Fibroblast of lung (primary cell): ENCODE results near the gene TBCK. TPM values are rescaled to one million over a fixed set of nuclear protein-coding genes. Genes with fewer than 3 reads are reported as not detected.

Source experiments
- DNase-seq, 2 donors: peaks; one replicate each; pipeline versions ENCODE4 v3.0.0 to v3.0.0-alpha.2; 2010; ENCODE audit warnings: low read depth in 2 of 2
- H2AFZ ChIP-seq: 2 replicates; pipeline ENCODE4 v1.5.1; 2012; ENCODE audit warnings: low read length, control low read depth, inconsistent platforms
- H3K27ac ChIP-seq: 2 replicates; pipeline ENCODE4 v1.5.1; 2011; ENCODE audit warnings: low read length, control low read depth; ENCODE audit not compliant: insufficient read depth
- H3K27me3 ChIP-seq: 2 replicates; pipeline ENCODE4 v1.5.1; 2011; ENCODE audit warnings: mild to moderate bottlenecking, low read length; ENCODE audit not compliant: control insufficient read depth, insufficient read depth
- H3K36me3 ChIP-seq: 2 replicates; pipeline ENCODE4 v1.5.1; 2011; ENCODE audit warnings: low read length; ENCODE audit not compliant: control insufficient read depth, insufficient read depth
- H3K4me1 ChIP-seq: 2 replicates; pipeline ENCODE4 v1.5.1; 2011; ENCODE audit warnings: low read length; ENCODE audit not compliant: control insufficient read depth, insufficient read depth; ENCODE audit errors: extremely low read depth
- H3K4me2 ChIP-seq: 2 replicates; pipeline ENCODE4 v1.5.1; 2011; ENCODE audit warnings: low read length, control low read depth; ENCODE audit not compliant: insufficient read depth; ENCODE audit errors: extremely low read depth
- H3K4me3 ChIP-seq, 4 experiments: fragments of 200-600 bp in 1 of 4; sonication (generic) in 1 of 4; replicated peaks in 1 of 4; 2 replicates each; pipeline ENCODE4 v1.5.1; 2011 to 2016; ENCODE audit warnings: low read length in 4 of 4, low read depth in 3 of 4, mild to moderate bottlenecking in 3 of 4, control low read depth in 2 of 4, inconsistent platforms in 1 of 4, mixed read lengths in 1 of 4; ENCODE audit not compliant: insufficient read depth in 1 of 4; ENCODE audit errors: control extremely low read depth in 1 of 4
- H3K79me2 ChIP-seq: 2 replicates; pipeline ENCODE4 v1.5.1; 2012; ENCODE audit warnings: mild to moderate bottlenecking, low read length, inconsistent platforms; ENCODE audit not compliant: control insufficient read depth, insufficient read depth
- H3K9ac ChIP-seq: 2 replicates; pipeline ENCODE4 v1.5.1; 2011; ENCODE audit warnings: mild to moderate bottlenecking, low read length, control low read depth; ENCODE audit not compliant: insufficient read depth
- H3K9me3 ChIP-seq: 2 replicates; pipeline ENCODE4 v1.5.1; 2012; ENCODE audit warnings: low read depth, low read length; ENCODE audit not compliant: control insufficient read depth, insufficient read depth
- H4K20me1 ChIP-seq: 2 replicates; pipeline ENCODE4 v1.5.1; 2011; ENCODE audit warnings: low read length; ENCODE audit not compliant: control insufficient read depth, insufficient read depth; ENCODE audit errors: extremely low read depth
- EZH2 ChIP-seq: IDR thresholded peaks from 2 replicates; pipeline ENCODE4 v1.5.1; 2012; ENCODE audit warnings: low read length, control low read depth, mild to moderate bottlenecking; ENCODE audit errors: missing control alignments
- polyA plus RNA-seq, 2 donors: library from polyadenylated mRNA; depleted of rRNA in 1 of 2; stranded (reverse) in 1 of 2; unstranded in 1 of 2; fragments of >200 nt; gene quantifications; 2 replicates each; pipeline ENCODE4 v1.2.1, GENCODE V29; 2011 to 2012; ENCODE audit warnings: missing spikeins in 1 of 2
- total RNA-seq: library from RNA; depleted of rRNA; stranded (reverse); fragments of >200 nt; gene quantifications from 2 replicates; pipeline ENCODE4 v1.2.1, GENCODE V29; 2014
- TF ChIP-seq, protein P1 (sequence below), 2 donors: IDR thresholded peaks in 1 of 2; conservative IDR thresholded peaks in 1 of 2; 1 replicate in 1 of 2; 2 replicates in 1 of 2; pipeline ENCODE4 v1.5.1; 2011 to 2012; ENCODE audit warnings: low read length in 2 of 2, control low read depth in 1 of 2, inconsistent platforms in 1 of 2, low read depth in 1 of 2, mild to moderate bottlenecking in 1 of 2

TBCK gene
- total and polyA plus RNA-seq, 2 donors (not counting 1 experiment from before 2014, with no cell fraction given) = 29.0 to 69.9 TPM

DNA sequence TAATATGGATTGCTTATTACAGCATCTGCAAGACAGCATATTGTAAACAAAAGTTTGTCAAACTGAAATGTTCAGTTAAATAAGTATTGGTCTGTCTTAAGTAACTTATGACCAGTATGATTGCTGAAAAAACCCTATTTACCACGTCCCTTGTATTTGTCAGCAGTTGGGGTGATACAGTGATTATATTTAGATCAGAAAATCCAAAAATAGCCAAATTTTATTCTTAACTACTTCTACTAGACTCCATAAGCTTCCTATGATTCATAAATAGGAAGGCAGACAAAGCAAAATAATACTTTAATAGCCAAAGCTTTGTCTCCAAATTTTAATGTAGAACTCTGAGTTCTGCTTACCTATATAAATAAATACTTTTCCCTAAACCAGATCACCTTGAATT, 45.3 kb downstream of the TBCK start:
- no peaks in the 10 kb centered on the region for H3K4me1 ChIP-seq
- no peaks in the 10 kb centered on the region for H3K9me3 ChIP-seq
- H3K27me3 ChIP-seq = no peaks in the 10 kb centered on the region
- H3K4me2 ChIP-seq = no peak overlapping the region
- no peaks in the 10 kb centered on the region for H3K79me2 ChIP-seq
- TF ChIP-seq, protein P1, sequence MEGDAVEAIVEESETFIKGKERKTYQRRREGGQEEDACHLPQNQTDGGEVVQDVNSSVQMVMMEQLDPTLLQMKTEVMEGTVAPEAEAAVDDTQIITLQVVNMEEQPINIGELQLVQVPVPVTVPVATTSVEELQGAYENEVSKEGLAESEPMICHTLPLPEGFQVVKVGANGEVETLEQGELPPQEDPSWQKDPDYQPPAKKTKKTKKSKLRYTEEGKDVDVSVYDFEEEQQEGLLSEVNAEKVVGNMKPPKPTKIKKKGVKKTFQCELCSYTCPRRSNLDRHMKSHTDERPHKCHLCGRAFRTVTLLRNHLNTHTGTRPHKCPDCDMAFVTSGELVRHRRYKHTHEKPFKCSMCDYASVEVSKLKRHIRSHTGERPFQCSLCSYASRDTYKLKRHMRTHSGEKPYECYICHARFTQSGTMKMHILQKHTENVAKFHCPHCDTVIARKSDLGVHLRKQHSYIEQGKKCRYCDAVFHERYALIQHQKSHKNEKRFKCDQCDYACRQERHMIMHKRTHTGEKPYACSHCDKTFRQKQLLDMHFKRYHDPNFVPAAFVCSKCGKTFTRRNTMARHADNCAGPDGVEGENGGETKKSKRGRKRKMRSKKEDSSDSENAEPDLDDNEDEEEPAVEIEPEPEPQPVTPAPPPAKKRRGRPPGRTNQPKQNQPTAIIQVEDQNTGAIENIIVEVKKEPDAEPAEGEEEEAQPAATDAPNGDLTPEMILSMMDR (conservative IDR thresholded peaks at IDR 0.05 in 1 of 2, IDR thresholded peaks at IDR 0.05 in 1 of 2; ENCODE audit: low read depth in 1 of 2, low read length in 2 of 2) = no peak
- TF ChIP-seq EZH2 = no peak
- H3K36me3 ChIP-seq = no peaks in the 10 kb centered on the region
- no peak overlapping the region for H2AFZ ChIP-seq
- H3K9ac ChIP-seq = no peak overlapping the region
- no peaks in the 10 kb centered on the region for H4K20me1 ChIP-seq
- no peak for DNase-seq
- H3K4me3 ChIP-seq = no peak overlapping the region
- no peak overlapping the region for H3K27ac ChIP-seq

- no peak overlapping the region for H3K27ac ChIP-seq
- no peak for TF ChIP-seq EZH2
- TF ChIP-seq, protein P1 (conservative IDR thresholded peaks at IDR 0.05 in 1 of 2, IDR thresholded peaks at IDR 0.05 in 1 of 2; ENCODE audit: low read depth in 1 of 2, low read length in 2 of 2) = no peak
- H3K36me3 ChIP-seq = no peaks in the 10 kb centered on the region
- no peaks in the 10 kb centered on the region for H3K4me1 ChIP-seq
- no peak overlapping the region for H2AFZ ChIP-seq
- H3K4me3 ChIP-seq = no peak overlapping the region
- no peaks in the 10 kb centered on the region for H4K20me1 ChIP-seq
- H3K4me2 ChIP-seq = no peak overlapping the region
- H3K27me3 ChIP-seq = no peaks in the 10 kb centered on the region
- H3K9ac ChIP-seq = no peak overlapping the region
- no peaks in the 10 kb centered on the region for H3K9me3 ChIP-seq
- no peaks in the 10 kb centered on the region for H3K79me2 ChIP-seq
- no peak for DNase-seq
These were observed 46.3 kb downstream of the TBCK start for GRCh38 chr4:106269711-106270110.

GRCh38 chr4:106268786-106269185, 47.2 kb downstream of the TBCK start:
- Histone ChIP-seq H3K4me1 (no peaks in the 10 kb centered on the region), H3K27ac (no peak overlapping the region), H3K27me3 (no peaks in the 10 kb centered on the region), H3K4me2 (no peak overlapping the region), H3K36me3 (no peaks in the 10 kb centered on the region), H2AFZ (no peak overlapping the region), H3K79me2 (no peaks in the 10 kb centered on the region), H3K9me3 (no peaks in the 10 kb centered on the region), H3K9ac (no peak overlapping the region), H3K4me3 (no peak overlapping the region), H4K20me1 (no peaks in the 10 kb centered on the region)
- no peak for TF ChIP-seq EZH2
- TF ChIP-seq, protein P1 (conservative IDR thresholded peaks at IDR 0.05 in 1 of 2, IDR thresholded peaks at IDR 0.05 in 1 of 2; ENCODE audit: low read depth in 1 of 2, low read length in 2 of 2) = no peak
- peak in 1 of 2 donors; percentile 58 for DNase-seq
